A549 (cell line): ENCODE measurements around the gene SLC66A3. TPM values are rescaled to one million over a fixed set of nuclear protein-coding genes. Genes with fewer than 3 reads are reported as not detected.

Experiments
- BHLHE40 ChIP-seq: IDR thresholded peaks from 2 replicates; pipeline ENCODE4 v1.6.1; 2012; ENCODE audit warnings: low read depth, low read length, inconsistent platforms
- CBX8 ChIP-seq: fragments of 200-600 bp; sonication (generic); IDR thresholded peaks from 2 replicates; pipeline ENCODE4 v1.6.1; 2016
- CEBPB ChIP-seq, 2 experiments: fragments of >200 bp in 1 of 2; sonication (Bioruptor Twin) in 1 of 2; formaldehyde crosslinking in 1 of 2; IDR thresholded peaks; 2 replicates each; pipeline ENCODE4 v1.6.1; 2012 to 2016
- CHD2 ChIP-seq: fragments of 150-350 bp; IDR thresholded peaks from 2 replicates; pipeline ENCODE4 v1.6.1; 2014; ENCODE audit warnings: low read length; ENCODE audit not compliant: partially characterized antibody
- CTCF ChIP-seq: fragments of >200 bp; sonication (Bioruptor Twin); formaldehyde crosslinking; IDR thresholded peaks from 3 replicates; pipeline ENCODE4 v1.5.1; 2016
- E2F6 ChIP-seq: IDR thresholded peaks from 2 replicates; pipeline ENCODE4 v1.6.1; 2012; ENCODE audit warnings: low read depth, borderline replicate concordance
- EHMT2 ChIP-seq: fragments of 200-600 bp; sonication (generic); IDR thresholded peaks from 2 replicates; pipeline ENCODE4 v1.6.1; 2016; ENCODE audit warnings: antibody characterized with exemption, low read depth, mild to moderate bottlenecking, moderate library complexity
- EP300 ChIP-seq, 2 experiments: fragments of >200 bp; sonication (Bioruptor Twin); formaldehyde crosslinking; IDR thresholded peaks; 2 replicates in 1 of 2; 3 replicates in 1 of 2; pipeline ENCODE4 v1.6.1; 2016 to 2017
- FOSB ChIP-seq: fragments of 250-450 bp; sonication (Bioruptor Pico); IDR thresholded peaks from 2 replicates; pipeline ENCODE4 v1.5.0; 2020; ENCODE audit warnings: mild to moderate bottlenecking, moderate library complexity
- FOXS1 ChIP-seq: fragments of 250-450 bp; sonication (Bioruptor Pico); IDR thresholded peaks from 2 replicates; pipeline ENCODE4 v1.5.0; 2020; ENCODE audit warnings: mild to moderate bottlenecking, moderate library complexity
- HEYL ChIP-seq: fragments of 250-450 bp; sonication (Bioruptor Pico); IDR thresholded peaks from 2 replicates; pipeline ENCODE4 v1.8.0; 2021; ENCODE audit warnings: mild to moderate bottlenecking, moderate library complexity
- HOXB13 ChIP-seq: fragments of 250-450 bp; sonication (Bioruptor Pico); IDR thresholded peaks from 2 replicates; pipeline ENCODE4 v1.5.0; 2020; ENCODE audit warnings: low read depth, mild to moderate bottlenecking, moderate library complexity
- HOXB5 ChIP-seq: fragments of 250-450 bp; sonication (Bioruptor Pico); IDR thresholded peaks from 2 replicates; pipeline ENCODE4 v1.5.0; 2020; ENCODE audit warnings: mild to moderate bottlenecking, moderate library complexity
- JUN ChIP-seq, 2 experiments: fragments of >200 bp; sonication (Bioruptor Twin); formaldehyde crosslinking; IDR thresholded peaks; 2 replicates in 1 of 2; 3 replicates in 1 of 2; pipeline ENCODE4 v1.6.1; 2016 to 2017
- KDM1A ChIP-seq: fragments of 200-600 bp; sonication (generic); IDR thresholded peaks from 2 replicates; pipeline ENCODE4 v1.6.1; 2016; ENCODE audit warnings: low read depth, mild to moderate bottlenecking
- MAFK ChIP-seq: fragments of 450-650 bp; IDR thresholded peaks from 2 replicates; pipeline ENCODE4 v1.6.1; 2014; ENCODE audit not compliant: partially characterized antibody
- MAX ChIP-seq: IDR thresholded peaks from 2 replicates; pipeline ENCODE4 v1.6.1; 2012
- NFE2L2 ChIP-seq: fragments of 150-350 bp; conservative IDR thresholded peaks from 2 replicates; pipeline ENCODE4 v1.6.1; 2014; ENCODE audit warnings: low read length
- NPAS2 ChIP-seq: fragments of 250-450 bp; sonication (Bioruptor Pico); IDR thresholded peaks from 2 replicates; pipeline ENCODE4 v1.8.0; 2022; ENCODE audit warnings: mild to moderate bottlenecking, moderate library complexity, borderline replicate concordance
- POLR2A ChIP-seq: IDR thresholded peaks from 2 replicates; pipeline ENCODE4 v1.6.1; 2012; ENCODE audit warnings: mild to moderate bottlenecking, low read length
- RAD21 ChIP-seq, 2 experiments: fragments of >200 bp in 1 of 2; sonication (Bioruptor Twin) in 1 of 2; formaldehyde crosslinking in 1 of 2; IDR thresholded peaks in 1 of 2; conservative IDR thresholded peaks in 1 of 2; 2 replicates in 1 of 2; 3 replicates in 1 of 2; pipeline ENCODE4 v1.6.1; 2012 to 2018; ENCODE audit warnings: inconsistent platforms in 1 of 2
- TFCP2L1 ChIP-seq: fragments of 250-450 bp; sonication (Bioruptor Pico); IDR thresholded peaks from 2 replicates; pipeline ENCODE4 v1.5.0; 2021; ENCODE audit warnings: mild to moderate bottlenecking
- ZC3H11A ChIP-seq: fragments of 450-650 bp; IDR thresholded peaks from 2 replicates; pipeline ENCODE4 v1.6.1; 2014; ENCODE audit warnings: antibody characterized with exemption, mild to moderate bottlenecking
- ZFP36 ChIP-seq: fragments of 450-650 bp; IDR thresholded peaks from 2 replicates; pipeline ENCODE4 v1.6.1; 2014; ENCODE audit warnings: borderline replicate concordance; ENCODE audit not compliant: partially characterized antibody
- ZNF302 ChIP-seq: fragments of 250-450 bp; sonication (Bioruptor Pico); IDR thresholded peaks from 2 replicates; pipeline ENCODE4 v1.9.0; 2021; ENCODE audit warnings: inconsistent platforms, mild to moderate bottlenecking, moderate library complexity
- polyA plus RNA-seq, 4 experiments: library from polyadenylated mRNA; depleted of rRNA in 3 of 4; stranded (reverse); fragments of >200 nt; fragmentation: RNase III in 1 of 4; extraction: RNeasy Plus Mini Kit Qiagen cat#74134 plus additional on column Dnase treatment in 1 of 4; gene quantifications; 2 replicates in 3 of 4; 3 replicates in 1 of 4; pipeline ENCODE4 v1.2.3, GENCODE V29; 2011 to 2017
- TF ChIP-seq, protein P1 (sequence below): fragments of 250-450 bp; sonication (Bioruptor Pico); IDR thresholded peaks from 2 replicates; pipeline ENCODE4 v1.5.0; 2020; ENCODE audit warnings: low read depth, mild to moderate bottlenecking, moderate library complexity
- TF ChIP-seq, protein P2 (sequence below): fragments of 200-600 bp; sonication (generic); IDR thresholded peaks from 2 replicates; pipeline ENCODE4 v1.6.1; 2016; ENCODE audit warnings: antibody characterized with exemption, mild to moderate bottlenecking, moderate library complexity
- TF ChIP-seq, protein P3 (sequence below): fragments of >200 bp; sonication (Bioruptor Twin); formaldehyde crosslinking; IDR thresholded peaks from 3 replicates; pipeline ENCODE4 v1.6.1; 2016

SLC66A3 gene
- polyA plus RNA-seq, 2 of the 4 experiments (the other 2 are of a cell fraction) = 24.9 to 69.8 TPM

DNA sequence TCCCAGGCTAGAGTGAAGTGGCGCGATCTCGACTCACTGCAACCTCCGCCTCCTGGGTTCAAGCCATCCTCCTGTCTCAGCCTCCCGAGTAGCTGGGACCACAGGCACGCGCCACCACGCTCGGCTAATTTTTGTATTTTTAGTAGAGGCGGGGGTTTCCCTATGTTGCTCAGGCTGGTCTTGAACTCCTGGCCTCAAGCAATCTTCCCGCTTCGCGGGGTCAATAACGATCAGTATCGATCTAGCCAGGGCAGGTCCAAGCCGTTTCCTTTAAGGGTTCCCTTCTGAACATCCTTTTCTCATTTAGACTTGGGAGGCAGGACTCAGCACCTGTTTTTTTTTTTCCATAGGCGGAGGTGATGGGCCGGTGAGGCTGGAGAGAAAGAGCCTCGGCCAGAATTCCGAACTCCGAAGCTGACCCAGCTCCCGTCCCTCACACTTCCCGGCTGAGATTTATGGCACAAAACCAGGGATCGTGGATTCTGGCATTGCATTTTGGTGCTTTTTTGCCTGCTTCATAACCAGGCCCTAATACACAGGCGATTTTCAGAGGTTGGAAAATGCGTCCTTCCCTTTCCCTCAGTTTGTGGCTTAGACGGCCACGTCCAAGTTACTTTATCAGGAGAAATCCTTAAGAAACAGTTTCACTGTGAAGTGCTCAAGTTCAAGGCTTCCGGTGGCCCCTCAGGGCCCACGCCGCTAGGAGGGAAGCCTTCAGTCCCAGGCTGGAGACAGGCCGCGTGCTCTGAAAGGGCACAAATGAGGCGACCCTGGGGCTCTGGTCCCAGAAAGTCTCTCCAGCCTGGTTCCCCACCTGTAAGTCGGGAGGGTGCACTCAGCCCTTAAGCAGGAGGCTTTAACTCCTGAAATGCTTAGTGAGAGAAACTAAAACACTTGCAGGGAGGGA is 998 bp upstream of the SLC66A3 start (continued):
- TF ChIP-seq RAD21 (conservative IDR thresholded peaks at IDR 0.05 in 1 of 2, IDR thresholded peaks at IDR 0.05 in 1 of 2) (0 out of 5 replicates have a peak, but pooled peaks of 1 of the 2 experiments have one; percentile 18), CHD2 (no peak), ZFP36 (no peak), HOXB13 (CRISPR knock-in tag) (no peak), ZNF302 (CRISPR knock-in tag) (no peak), TFCP2L1 (CRISPR knock-in tag) (no peak), HOXB5 (0 out of 2 replicates have a peak, but pooled peaks have one; percentile 57), ZC3H11A (no peak), EHMT2 (no peak), CEBPB (IDR thresholded peaks at IDR 0.05) (no peak), EP300 (IDR thresholded peaks at IDR 0.05) (no peak), JUN (IDR thresholded peaks at IDR 0.05) (no peak; a peak in 2 of 5 replicates), FOSB (no peak), FOXS1 (CRISPR knock-in tag) (no peak), CBX8 (no peak), BHLHE40 (no peak), E2F6 (peak; percentile 75; the same call in 1 of the 2 replicates), CTCF (no peak), NFE2L2 (no peak), POLR2A (no peak), NPAS2 (peak; percentile 40; the same call in 1 of the 2 replicates), MAX (peak; percentile 78), MAFK (no peak), KDM1A (no peak), HEYL (CRISPR knock-in tag) (0 out of 2 replicates have a peak, but pooled peaks have one; percentile 72)
- TF ChIP-seq, protein P1, sequence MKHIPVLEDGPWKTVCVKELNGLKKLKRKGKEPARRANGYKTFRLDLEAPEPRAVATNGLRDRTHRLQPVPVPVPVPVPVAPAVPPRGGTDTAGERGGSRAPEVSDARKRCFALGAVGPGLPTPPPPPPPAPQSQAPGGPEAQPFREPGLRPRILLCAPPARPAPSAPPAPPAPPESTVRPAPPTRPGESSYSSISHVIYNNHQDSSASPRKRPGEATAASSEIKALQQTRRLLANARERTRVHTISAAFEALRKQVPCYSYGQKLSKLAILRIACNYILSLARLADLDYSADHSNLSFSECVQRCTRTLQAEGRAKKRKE (CRISPR knock-in tag) = 0 out of 2 replicates have a peak, but pooled peaks have one; percentile 24
- TF ChIP-seq, protein P2, sequence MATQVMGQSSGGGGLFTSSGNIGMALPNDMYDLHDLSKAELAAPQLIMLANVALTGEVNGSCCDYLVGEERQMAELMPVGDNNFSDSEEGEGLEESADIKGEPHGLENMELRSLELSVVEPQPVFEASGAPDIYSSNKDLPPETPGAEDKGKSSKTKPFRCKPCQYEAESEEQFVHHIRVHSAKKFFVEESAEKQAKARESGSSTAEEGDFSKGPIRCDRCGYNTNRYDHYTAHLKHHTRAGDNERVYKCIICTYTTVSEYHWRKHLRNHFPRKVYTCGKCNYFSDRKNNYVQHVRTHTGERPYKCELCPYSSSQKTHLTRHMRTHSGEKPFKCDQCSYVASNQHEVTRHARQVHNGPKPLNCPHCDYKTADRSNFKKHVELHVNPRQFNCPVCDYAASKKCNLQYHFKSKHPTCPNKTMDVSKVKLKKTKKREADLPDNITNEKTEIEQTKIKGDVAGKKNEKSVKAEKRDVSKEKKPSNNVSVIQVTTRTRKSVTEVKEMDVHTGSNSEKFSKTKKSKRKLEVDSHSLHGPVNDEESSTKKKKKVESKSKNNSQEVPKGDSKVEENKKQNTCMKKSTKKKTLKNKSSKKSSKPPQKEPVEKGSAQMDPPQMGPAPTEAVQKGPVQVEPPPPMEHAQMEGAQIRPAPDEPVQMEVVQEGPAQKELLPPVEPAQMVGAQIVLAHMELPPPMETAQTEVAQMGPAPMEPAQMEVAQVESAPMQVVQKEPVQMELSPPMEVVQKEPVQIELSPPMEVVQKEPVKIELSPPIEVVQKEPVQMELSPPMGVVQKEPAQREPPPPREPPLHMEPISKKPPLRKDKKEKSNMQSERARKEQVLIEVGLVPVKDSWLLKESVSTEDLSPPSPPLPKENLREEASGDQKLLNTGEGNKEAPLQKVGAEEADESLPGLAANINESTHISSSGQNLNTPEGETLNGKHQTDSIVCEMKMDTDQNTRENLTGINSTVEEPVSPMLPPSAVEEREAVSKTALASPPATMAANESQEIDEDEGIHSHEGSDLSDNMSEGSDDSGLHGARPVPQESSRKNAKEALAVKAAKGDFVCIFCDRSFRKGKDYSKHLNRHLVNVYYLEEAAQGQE = no peak
- TF ChIP-seq, protein P3, sequence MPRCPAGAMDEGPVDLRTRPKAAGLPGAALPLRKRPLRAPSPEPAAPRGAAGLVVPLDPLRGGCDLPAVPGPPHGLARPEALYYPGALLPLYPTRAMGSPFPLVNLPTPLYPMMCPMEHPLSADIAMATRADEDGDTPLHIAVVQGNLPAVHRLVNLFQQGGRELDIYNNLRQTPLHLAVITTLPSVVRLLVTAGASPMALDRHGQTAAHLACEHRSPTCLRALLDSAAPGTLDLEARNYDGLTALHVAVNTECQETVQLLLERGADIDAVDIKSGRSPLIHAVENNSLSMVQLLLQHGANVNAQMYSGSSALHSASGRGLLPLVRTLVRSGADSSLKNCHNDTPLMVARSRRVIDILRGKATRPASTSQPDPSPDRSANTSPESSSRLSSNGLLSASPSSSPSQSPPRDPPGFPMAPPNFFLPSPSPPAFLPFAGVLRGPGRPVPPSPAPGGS = no peak
